Skeletal muscle tissue (tissue), 4 donors: ENCODE data around the gene BUB1B. TPM values are rescaled to one million over a fixed set of nuclear protein-coding genes. Genes with fewer than 3 reads are reported as not detected.

ENCODE experiments used
- H3K27ac ChIP-seq: one replicate; pipeline ENCODE4 v1.7.0; 2013; ENCODE audit warnings: mild to moderate bottlenecking, low read depth, low read length, inconsistent platforms
- H3K27me3 ChIP-seq, 3 donors: one replicate each; pipeline ENCODE4 v1.7.0; 2013; ENCODE audit warnings: low read length in 3 of 3; ENCODE audit not compliant: control insufficient read depth in 3 of 3, insufficient read depth in 3 of 3
- H3K36me3 ChIP-seq, 3 donors: one replicate each; pipeline ENCODE4 v1.7.0; 2013; ENCODE audit warnings: low read length in 3 of 3; ENCODE audit not compliant: control insufficient read depth in 3 of 3, insufficient read depth in 3 of 3
- H3K4me1 ChIP-seq, 3 donors: one replicate each; pipeline ENCODE4 v1.7.0; 2013; ENCODE audit warnings: low read length in 3 of 3, mild to moderate bottlenecking in 3 of 3; ENCODE audit not compliant: control insufficient read depth in 3 of 3, insufficient read depth in 3 of 3
- H3K4me3 ChIP-seq, 3 donors: one replicate each; pipeline ENCODE4 v1.7.0; 2013; ENCODE audit warnings: low read length in 3 of 3
- H3K9ac ChIP-seq, 3 donors: one replicate each; pipeline ENCODE4 v1.7.0; 2013; ENCODE audit warnings: low read length in 3 of 3, mild to moderate bottlenecking in 3 of 3, moderate library complexity in 2 of 3, low read depth in 1 of 3
- H3K9me3 ChIP-seq, 3 donors: one replicate each; pipeline ENCODE4 v1.7.0; 2013; ENCODE audit warnings: low read length in 3 of 3; ENCODE audit not compliant: control insufficient read depth in 3 of 3
- total RNA-seq: library from RNA; depleted of rRNA; stranded (reverse); fragments of >200 nt; gene quantifications from one replicate; pipeline ENCODE4 v1.2.3, GENCODE V29; 2014
- donor health status: Osteomylitis.

BUB1B gene
- total RNA-seq, 1 donor from 2014 or later = 8.4 TPM

DNA sequence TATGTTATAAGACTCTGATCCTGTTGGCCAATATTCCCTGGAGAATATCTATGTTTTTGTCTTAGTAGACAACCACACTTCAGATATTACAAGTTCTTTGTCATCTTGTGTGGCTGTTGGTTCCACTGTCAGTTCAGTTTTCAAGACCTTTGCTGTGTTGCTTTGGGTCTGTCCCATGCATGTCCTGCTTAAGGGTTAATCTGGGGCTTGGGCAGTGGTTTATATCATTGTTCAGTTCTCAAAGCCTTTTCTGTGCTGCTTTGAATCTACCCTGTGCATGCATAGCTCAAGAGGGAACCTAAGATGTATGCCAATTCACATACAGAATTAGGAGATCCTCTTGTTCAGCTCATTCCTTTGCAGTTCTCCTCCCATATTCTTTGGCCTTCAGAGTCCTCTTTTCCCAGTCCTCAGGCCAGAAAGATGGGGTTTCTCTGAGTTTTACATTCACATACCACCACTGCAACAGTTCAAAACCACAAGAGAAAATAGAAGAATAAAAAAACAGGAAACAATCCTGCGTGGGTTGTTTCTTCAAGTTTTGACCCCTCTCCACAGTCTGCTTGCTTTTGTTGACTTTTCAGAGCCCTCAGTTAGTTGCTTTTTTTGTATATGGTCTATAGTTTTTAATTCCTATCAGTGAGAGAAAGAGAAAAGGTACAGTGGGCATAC lies 21.6 kb downstream of the BUB1B start:
- H3K36me3 ChIP-seq = no peaks in the 10 kb centered on the region
- H3K4me1 ChIP-seq = no peaks in the 10 kb centered on the region
- no peak overlapping the region for H3K9ac ChIP-seq
- no peak overlapping the region for H3K27ac ChIP-seq
- H3K27me3 ChIP-seq = no peaks in the 10 kb centered on the region
- no peaks in the 10 kb centered on the region for H3K9me3 ChIP-seq
- no peak overlapping the region for H3K4me3 ChIP-seq

GRCh38 chr15:40183636-40184463 lies 23.0 kb downstream of the BUB1B start:
- H3K36me3 ChIP-seq = no peaks in the 10 kb centered on the region
- H3K4me3 ChIP-seq = no peak overlapping the region
- no peak overlapping the region for H3K27ac ChIP-seq
- H3K9ac ChIP-seq = no peak overlapping the region
- H3K9me3 ChIP-seq = no peaks in the 10 kb centered on the region
- H3K4me1 ChIP-seq = no peaks in the 10 kb centered on the region
- H3K27me3 ChIP-seq = no peaks in the 10 kb centered on the region

- no peaks in the 10 kb centered on the region for H3K36me3 ChIP-seq
- no peaks in the 10 kb centered on the region for H3K9me3 ChIP-seq
- H3K27ac ChIP-seq = no peak overlapping the region
- H3K4me3 ChIP-seq = no peak overlapping the region
- no peaks in the 10 kb centered on the region for H3K27me3 ChIP-seq
- H3K4me1 ChIP-seq = no peaks in the 10 kb centered on the region
- no peak overlapping the region for H3K9ac ChIP-seq
These were observed 29.7 kb downstream of the BUB1B start for GRCh38 chr15:40190591-40190990.

DNA sequence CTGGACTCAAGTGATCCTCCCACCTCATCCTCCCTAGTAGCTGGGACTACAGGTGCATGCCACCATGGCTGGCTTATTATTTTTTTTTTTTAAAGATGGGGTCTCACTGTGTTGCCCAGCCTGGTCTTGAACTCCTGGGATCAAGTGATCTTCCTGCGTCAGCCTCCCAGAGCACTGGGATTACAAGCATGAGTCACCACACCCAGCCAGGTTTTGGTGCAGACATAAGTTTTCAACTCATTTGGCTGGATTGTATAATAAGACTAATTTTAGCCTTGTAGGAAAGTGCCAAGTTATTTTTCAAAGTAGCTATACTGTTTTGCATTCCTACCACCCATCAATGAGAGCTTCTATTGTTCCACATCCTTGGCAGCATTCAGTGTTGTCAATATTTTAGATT lies 32.1 kb downstream of the BUB1B start:
- Histone ChIP-seq H3K36me3 (no peaks in the 10 kb centered on the region), H3K9ac (no peak overlapping the region), H3K4me1 (no peaks in the 10 kb centered on the region), H3K4me3 (no peak overlapping the region), H3K27ac (no peak overlapping the region), H3K9me3 (no peaks in the 10 kb centered on the region), H3K27me3 (no peaks in the 10 kb centered on the region)

GRCh38 chr15:40197434-40197833 lies 36.6 kb downstream of the BUB1B start:
- no peak overlapping the region for H3K9ac ChIP-seq
- H3K9me3 ChIP-seq = no peaks in the 10 kb centered on the region
- H3K36me3 ChIP-seq = no peaks in the 10 kb centered on the region
- H3K27ac ChIP-seq = no peak overlapping the region
- no peak overlapping the region for H3K4me3 ChIP-seq
- no peaks in the 10 kb centered on the region for H3K27me3 ChIP-seq
- no peaks in the 10 kb centered on the region for H3K4me1 ChIP-seq

DNA sequence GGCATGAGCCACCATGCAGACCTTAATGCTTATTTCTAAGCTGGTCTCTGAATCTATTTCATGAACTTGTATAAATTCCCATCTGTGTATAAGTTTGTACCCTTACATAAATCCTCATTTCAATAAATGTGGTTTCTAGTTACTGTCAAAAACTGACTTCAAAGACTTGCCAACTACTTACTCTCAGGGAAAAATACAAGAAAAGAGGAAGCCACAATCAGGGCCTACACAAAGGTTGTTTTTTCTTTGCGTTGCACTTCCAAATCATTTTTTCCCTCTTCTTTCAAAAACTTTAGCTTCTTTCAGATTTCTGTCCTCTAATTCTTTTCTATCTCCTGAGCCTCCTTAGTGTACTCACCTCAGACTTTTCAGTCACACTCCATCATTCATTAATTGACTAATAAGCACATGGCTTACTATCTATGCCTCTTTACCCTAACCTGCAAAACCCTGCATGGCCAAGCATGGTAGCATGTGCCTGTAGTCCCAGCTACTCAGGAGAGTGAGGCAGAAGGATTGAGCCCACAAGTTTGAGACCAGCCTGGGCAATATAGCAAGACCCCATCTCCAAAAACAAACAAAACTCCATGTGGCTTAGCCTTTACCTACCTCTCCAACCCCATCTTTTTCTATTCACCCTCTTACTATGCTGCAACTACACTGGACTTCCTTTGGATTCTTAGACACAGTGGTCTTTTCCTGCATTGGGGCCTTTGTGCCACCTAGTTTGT lies 37.7 kb downstream of the BUB1B start:
- Histone ChIP-seq H3K27ac (no peak overlapping the region), H3K4me1 (no peaks in the 10 kb centered on the region), H3K9me3 (no peaks in the 10 kb centered on the region)

GRCh38 chr15:40204100-40204499 lies 43.2 kb downstream of the BUB1B start:
- Histone ChIP-seq H3K4me3 (no peak overlapping the region), H3K9me3 (no peaks in the 10 kb centered on the region), H3K27ac (no peak overlapping the region), H3K9ac (no peak overlapping the region), H3K4me1 (no peaks in the 10 kb centered on the region), H3K36me3 (no peaks in the 10 kb centered on the region), H3K27me3 (no peaks in the 10 kb centered on the region)

More for the DNA sequence above, 37.7 kb downstream of the BUB1B start:
- no peaks in the 10 kb centered on the region for H3K36me3 ChIP-seq
- no peaks in the 10 kb centered on the region for H3K27me3 ChIP-seq
- no peak overlapping the region for H3K4me3 ChIP-seq
- H3K9ac ChIP-seq = no peak overlapping the region

DNA sequence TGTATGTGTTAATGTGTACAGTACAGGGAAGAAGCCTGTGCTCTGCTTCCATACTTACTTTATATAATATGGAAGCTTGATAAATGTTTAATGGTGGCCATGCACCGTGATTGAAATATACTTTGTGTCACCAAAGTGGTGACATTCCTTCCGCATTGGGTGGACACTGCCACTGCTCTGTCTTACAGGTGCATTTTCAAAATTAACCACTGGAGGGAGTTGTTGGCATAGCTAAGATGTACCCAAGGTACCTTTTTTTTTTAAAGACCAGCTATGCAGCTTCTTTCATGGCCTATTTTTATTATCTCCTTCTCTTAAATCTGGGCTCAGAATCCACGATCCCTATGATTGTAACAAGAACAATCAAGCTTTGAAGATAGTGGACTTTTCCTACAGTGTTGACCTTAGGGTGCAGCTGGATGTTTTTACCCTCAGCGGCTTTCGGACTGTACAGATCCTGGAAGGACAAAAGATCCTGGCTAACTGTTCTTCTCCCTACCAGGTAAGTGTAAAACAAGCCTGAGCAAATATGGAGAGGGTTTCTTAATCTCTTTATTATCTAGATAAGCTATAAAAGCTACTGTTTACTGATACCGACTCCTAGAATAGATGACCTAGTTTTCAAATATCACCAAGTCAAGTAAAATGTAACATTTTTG lies 56.4 kb downstream of the BUB1B start:
- H3K4me1 ChIP-seq = peaks cover 0 to 3% (median 0%) of the 10 kb centered on the region in 3 donors
- no peak overlapping the region for H3K27ac ChIP-seq
- H3K27me3 ChIP-seq = no peaks in the 10 kb centered on the region
- no peaks in the 10 kb centered on the region for H3K36me3 ChIP-seq
- no peak overlapping the region for H3K9ac ChIP-seq
- no peak overlapping the region for H3K4me3 ChIP-seq
- no peaks in the 10 kb centered on the region for H3K9me3 ChIP-seq

DNA sequence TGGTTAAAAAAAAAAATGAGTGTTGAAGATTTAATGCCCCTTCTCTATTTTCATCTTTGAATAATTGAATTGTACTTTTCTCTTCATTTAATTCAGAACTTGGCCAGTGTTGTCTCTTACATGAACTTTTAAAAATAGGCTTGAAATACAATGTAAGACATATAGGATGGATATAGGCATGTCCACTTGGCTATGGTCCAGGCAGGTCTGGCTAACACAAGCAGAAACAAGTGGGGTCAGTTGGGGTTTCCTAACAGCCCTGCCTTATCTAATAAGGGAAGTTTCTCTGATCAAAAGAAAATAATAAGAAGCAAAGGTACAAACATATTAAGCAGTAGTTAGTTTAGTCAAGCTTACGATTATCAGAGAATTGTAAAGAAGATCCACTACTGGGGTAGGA lies 58.9 kb downstream of the BUB1B start:
- H3K27ac ChIP-seq = no peak overlapping the region

More for the DNA sequence above, 58.9 kb downstream of the BUB1B start:
- no peak overlapping the region for H3K4me3 ChIP-seq
- no peaks in the 10 kb centered on the region for H3K36me3 ChIP-seq
- H3K4me1 ChIP-seq = peaks cover 0 to 3% (median 0%) of the 10 kb centered on the region in 3 donors
- H3K9ac ChIP-seq = no peak overlapping the region
- H3K9me3 ChIP-seq = no peaks in the 10 kb centered on the region
- no peaks in the 10 kb centered on the region for H3K27me3 ChIP-seq
